SK-N-MC (cell line): ENCODE results near the gene TMEM271.

Experiments used
- EZH2 ChIP-seq: fragments of 200-600 bp; sonication (generic); IDR thresholded peaks from one replicate; pipeline ENCODE4 v1.6.1; 2017; ENCODE audit warnings: antibody characterized with exemption
- POLR2AphosphoS5 ChIP-seq: IDR thresholded peaks from 2 replicates; pipeline ENCODE4 v1.6.1; 2012; ENCODE audit warnings: mild to moderate bottlenecking, low read depth, low read length, borderline replicate concordance

DNA sequence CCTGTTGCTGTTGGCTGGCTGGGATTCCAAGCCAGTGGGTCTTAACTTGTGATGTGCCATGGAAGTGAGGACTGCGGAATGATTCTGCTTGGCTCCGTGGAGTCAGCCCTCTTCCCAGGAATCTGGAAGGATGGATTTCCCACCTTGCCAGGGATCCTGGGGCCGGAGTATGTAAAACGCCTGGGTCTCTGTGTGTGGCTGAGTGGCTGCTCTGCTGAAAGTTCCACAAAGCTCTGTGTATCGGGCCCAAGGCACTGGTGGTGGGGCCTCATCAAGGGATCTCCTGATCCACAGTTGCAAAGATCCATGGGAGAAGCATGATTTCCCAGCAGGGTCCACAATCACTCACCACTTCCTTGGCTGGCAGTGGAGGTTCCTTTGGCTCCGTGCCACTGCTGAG, 24.1 kb upstream of the TMEM271 start:
- no peak for TF ChIP-seq EZH2
- no peak for TF ChIP-seq POLR2AphosphoS5
